Activated CD4-positive, CD25-positive, alpha-beta regulatory T cell (primary cell): ENCODE measurements around the gene PTP4A2.
"Not testable (repeated sequence)": the region's sequence is repeated elsewhere in the genome, so short reads cannot be mapped to it uniquely, and the experiment has no call there.

Experiments
- DNase-seq, 4 experiments: peaks; one replicate each; lab custom pipeline; 2025; lab: John Stamatoyannopoulos, UW

The PTP4A2 gene

DNA sequence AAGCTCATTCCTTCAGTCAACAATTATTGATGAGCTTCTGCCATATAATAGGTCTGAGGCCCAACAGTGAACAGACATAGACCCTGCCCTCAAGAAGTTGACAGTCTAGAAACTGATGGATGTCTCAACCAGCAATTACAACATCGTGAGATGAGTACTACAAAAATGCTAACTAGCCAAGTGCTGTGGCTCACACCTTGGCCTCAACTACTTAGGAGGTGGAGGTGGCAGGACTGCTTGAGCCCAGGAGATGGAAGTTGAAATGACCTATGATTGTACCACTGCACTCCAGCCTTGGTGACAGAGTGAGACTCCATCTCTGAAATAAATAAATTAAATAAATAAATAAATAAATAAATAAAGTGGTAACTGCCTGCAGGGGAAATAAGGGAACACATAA lies 11.7 kb upstream of the PTP4A2 start:
- no peak for DNase-seq

DNA sequence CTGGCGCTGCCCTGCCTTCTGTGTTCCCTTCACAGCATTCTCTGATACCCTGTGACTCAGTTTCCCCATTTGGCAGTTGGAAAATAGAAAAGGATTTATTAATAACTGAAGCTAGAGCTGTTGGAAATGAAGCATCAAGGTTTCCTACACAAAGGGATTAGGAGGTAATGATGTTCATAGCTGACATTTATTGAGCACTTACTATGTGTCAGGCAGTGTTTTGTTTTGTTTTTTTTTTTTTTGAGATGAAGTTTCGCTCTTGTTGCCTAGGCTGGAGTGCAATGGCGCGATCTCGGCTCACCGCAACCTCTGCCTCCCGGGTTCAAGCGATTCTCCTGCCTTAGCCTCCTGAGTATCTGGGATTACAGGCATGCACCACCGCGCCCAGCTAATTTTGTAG lies 7.5 kb upstream of the PTP4A2 start:
- not testable (repeated sequence) for DNase-seq

DNA sequence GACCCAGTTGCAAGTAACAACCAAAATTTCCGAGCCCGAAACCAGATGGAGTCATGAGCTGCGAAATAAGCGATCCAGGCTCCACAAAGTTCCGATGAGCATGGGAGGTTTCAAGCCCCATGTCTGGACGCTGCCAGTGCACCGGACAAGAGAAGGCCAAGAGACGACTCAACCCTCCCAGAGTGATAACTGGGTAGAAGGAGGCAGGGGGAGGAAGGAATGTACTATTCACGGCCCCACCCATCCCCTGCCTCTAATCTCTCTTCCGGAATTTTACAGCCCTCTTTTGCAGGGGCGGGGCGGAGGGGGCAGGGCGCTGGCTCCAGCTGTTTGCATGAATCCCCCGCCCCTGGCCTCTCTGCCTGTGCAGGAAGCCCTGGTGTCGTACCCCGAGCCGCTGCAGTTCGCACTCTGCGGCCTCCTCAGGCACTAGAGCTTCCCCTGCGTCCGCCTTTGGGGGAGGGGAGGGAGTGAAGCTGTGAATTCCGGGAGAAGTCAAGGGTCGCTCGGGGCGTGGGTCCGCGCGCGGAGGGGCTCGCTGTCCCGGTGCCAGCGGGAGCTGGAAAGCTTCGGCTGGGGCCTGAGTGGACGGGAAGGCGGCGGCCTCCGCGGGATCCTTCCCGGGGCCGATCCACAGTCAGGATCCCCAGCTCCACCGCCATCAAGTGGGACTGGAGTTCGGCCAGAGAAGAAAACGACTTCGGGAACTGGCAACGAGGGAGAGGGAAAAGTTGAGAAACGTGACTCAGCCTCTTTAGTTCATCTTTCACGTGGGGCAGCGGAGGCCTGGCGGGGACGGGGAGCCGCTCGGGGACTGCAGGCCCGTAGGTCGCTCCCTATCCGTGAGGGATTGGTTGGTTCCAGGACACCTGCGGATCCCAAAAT lies 6.3 kb upstream of the PTP4A2 start:
- DNase-seq, result peak; percentile 22 to 78 (median 48)

DNA sequence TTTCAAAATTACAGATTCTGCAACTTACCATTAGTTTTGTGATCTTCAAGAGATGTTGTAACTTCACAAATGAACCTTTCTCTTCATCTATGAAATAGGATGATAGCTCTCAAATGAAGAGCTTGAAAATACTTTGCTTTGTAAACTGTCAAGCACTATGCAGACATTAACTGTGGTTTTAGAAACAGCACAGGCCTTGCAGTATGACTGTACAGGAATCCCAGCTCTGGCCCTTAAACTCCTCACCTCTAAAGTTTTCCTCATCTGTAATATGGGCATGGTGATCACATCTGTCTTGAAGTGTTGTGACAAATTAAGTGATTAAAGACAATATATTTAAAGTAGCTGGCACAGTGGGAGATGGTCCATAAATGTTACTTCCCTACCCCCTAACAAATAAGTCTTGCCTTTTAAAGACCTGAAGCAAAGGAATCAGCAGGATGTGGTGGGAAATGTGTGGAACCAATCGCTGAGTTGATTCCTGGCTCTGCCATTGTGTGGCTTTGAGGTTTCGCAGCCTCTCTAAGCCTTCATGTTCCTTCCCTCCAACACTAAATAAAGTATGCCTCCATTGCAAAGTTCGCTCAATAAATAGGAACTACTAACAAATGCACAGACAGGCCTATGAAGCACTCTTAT lies 5.5 kb upstream of the PTP4A2 start:
- DNase-seq, result no peak

DNA sequence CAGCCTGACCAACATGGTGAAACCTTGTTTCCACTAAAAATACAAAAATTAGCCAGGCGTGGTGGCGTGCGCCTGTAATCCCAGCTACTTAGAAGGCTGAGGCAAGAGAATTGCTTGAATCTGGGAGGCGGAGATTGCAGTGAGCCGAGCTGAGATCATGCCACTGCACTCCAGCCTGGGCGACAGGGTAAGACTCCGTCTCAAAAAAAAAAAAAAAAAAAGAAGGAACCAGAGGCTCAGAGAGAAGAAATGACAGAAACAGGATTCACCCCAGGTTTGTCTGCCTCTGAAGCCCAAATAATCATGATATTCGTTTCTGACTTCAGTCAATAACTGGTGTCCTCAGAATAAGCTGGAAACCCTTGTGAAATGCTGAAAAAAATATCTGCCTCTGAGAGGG lies 3.9 kb upstream of the PTP4A2 start:
- DNase-seq, result not testable (repeated sequence)

DNA sequence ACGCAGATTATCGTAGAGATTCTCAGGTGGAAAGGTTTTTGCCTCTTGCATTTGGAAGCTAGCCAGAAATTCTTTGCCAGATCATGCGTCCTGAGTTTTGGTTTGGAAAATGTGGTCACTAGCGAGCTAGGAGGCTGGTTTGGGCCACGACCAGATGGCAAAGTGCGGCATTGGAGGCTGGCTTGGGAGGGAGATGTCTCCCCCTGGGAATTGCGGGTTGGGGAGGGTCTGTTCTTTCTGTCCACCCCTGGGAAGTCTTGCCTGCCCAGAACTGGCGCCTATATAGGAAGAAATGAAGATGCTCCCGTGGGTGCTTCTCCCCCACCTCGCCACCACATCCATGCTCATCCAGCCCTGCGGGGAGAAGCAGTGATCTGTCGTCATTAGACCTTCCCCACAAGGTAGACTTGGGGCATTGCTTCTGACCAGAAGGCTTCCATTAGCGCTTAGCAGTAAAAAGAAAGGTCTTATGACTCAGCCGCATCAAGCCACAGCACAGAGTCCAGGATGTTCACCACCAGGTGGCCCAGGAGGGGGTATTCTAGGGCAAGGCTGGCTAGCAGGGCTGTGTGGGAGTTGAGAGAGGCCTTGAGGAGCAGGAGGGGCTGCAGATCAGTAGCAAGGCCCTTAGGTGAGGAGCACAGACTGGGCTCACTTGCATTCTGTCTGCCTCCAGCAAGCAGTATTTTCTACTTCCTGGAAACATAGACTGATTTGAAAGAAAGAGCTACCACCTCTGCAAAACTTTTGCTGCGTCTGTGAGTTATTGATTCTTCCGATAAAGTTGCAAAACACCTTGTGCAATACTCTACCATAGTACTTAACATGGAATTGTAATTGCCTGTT lies 1.5 kb upstream of the PTP4A2 start:
- DNase-seq, result peak; percentile 41 to 62 (median 55)

DNA sequence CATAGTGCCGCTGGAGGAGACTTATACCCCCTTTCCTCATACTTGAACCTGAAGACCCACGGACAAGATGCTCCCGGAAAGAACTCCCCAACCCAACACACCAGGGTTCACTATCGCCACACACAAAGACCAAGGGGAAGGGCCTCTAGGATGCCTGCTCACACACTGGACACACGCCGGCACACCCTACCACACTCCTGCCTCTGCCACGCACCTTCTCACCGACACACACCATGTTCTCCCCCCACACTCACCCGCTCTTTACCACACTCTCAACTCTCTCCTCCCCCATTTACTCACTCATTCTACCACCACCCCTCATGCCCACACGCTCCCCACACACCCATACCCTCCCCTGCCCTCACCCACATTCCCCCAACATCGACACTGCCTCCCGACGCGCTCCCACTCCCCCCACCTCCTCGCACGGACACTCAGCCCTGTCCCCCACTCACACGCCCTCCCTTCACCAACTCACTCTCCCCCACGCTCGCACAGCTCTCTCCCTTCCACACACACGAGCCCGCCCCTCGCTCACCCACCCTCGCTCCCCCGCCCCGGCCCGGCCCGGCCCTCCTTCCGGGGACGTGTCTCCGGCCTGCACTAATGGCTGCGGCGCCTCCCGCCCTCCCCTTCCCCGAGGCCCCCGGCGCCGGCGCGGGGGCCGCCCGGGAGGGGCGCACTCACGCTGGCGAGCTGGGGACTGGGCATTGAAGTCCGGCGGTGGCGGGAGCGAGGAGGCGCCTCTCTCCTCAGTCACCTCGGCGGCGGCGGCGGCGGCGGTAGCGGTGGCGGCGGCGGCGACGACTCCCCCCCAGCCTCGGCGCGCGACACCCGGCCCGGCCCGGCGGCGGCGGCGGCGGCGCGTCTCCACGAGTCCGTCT lies 626 bp downstream of the PTP4A2 start:
- peak; percentile 54 to 76 (median 64) for DNase-seq

DNA sequence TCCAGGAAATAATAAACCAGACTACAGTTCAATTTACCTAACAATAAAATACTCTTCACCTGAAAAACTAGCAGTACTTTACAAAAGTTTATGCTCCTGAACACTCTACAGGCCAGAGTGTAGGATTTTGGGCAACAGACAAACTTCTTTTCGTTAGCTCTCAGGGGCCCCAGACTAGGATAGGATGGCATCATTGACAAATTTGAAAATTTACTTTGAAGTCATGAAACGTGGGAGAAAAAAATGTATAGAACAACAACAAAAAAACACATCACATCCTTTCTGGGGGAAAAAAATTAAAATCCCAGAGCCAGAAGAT lies 1.2 kb downstream of the PTP4A2 start:
- no peak for DNase-seq

DNA sequence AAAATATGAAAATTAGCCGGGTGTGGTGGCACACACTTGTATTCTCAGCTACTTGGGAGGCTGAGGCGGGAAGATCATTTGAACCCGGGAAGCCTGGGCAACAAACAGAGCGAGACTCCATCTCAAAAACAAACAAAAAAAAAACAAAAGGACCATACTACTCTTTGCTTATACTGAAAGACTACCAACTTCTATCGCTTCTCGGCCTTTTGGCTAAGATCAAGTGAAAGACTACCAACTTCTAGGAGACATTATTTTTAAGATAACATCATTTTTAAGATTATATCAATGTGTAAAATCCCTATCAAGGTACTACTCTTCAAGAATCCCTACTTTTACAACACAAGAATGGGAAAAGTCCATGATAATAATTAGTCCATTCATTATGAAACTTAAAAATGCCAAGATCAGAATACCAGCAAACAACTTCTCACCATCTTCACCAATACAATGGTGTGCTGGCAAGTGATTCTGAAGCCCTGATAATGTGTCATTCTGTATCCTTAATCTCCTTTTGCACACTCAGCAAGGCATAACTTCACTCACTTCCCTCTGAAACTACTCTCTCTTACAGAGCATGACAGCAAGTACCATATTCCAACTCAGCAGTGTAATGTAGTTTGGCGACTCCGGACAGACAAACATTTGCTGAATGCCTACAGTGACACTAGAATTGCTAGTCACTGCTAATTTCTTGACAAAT lies 1.7 kb downstream of the PTP4A2 start:
- DNase-seq, result no peak

DNA sequence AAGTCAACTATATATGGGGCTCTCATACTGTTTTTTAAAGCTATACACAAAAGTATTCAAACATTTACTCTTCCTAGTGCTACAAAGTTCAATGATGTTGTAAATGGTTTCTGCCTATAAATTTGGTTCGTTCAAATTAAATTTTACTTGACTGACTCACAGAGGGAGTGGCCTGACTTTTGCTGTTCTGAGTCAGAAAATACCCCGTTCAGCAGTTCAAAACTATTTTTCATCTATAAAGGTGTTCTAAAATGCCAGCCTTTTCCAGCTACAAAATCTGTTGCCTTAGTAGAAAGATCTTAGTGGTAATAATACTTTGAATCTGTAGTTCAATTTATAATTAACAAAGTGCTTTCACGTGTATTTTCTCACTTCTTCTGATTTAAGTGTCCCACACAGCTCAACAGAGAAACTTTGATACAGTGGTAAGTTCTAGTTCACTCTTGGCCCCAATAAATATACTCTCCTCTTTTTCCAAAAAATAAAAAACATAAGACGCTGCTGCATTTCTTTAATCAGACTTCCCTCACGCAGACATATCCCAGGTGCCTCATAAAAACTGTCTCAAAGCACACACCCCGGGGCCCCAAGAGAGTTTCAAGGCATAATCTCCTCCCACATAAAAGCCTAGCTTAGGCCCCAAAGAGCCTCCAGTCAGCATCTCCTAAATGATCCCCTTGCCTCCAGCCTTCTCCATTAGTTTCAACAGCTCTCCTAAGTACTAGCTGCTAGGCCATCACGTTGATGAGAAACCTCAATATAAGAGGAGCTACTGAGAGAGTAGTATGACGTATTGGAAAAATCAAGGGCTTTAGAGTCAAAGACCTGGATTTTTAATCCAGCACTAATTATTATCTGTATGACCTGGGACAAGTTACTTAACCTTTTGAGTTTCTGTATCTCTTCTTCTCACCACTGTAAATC lies 3.2 kb downstream of the PTP4A2 start:
- DNase-seq, result no peak

DNA sequence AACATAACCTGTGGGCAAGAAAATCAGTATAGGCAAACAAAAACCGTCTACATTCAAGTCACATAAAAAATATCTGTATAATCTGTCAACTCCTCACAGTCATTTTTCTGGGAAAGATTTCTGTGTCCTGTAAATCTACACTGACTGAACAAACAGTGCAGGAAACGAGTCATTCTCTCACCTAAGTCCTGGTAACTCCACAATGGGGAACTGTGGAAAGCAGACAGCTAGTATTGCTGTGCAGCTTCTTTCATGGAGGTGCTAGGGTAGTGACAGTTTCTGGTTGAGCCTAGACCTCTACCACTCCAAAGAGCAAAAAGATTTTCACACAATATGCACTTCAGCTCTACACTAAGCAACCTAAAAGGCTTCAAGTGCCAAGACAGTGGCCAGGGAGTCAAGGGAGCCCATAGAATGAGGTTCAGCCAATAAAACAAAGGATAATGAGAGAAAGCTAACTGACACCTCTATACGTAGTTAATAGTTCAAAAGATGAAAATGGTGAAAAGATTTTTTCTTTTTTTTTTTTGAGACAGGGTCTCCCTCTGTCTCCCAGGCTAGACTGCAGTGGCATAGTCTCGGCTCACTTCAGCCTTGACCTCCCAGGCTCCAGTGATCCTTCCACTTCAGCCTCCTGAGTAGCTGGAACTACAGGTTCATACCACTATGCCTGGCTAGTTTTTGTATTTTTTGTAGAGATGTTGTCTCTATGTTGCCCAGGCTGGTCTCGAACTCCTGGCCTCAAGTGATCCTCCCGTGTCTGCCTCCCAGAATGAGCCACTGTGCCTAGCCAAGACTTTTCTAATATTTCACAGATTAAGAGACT lies 5.5 kb downstream of the PTP4A2 start:
- DNase-seq, result no peak

DNA sequence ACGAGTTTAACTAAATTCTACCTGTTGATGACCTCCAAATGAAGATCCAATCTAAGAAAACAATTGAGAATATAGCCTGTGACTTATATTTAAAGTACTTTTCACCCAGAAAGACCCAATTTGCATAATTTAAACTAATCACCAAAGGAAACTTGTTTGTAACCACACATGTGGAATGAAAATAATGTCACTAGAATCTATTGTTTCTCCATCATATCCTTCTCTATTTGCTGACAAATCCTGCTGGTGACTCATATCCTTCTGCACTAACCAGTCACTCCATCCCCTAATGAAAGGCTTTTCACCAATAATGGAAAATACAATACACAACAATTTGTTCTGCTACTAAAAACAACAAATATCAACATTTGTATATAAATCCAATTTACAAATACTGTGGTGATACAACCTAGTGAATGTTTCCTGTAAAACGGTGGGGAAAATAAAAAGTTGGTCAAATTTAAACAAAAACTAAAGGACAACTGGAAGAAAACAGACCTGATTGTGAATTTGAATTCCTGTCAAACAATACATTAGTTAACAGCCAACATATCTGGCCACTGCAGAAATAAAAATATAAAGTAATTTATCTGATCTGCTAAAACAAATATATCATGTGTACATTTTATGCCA lies 6.5 kb downstream of the PTP4A2 start:
- DNase-seq, result no peak

DNA sequence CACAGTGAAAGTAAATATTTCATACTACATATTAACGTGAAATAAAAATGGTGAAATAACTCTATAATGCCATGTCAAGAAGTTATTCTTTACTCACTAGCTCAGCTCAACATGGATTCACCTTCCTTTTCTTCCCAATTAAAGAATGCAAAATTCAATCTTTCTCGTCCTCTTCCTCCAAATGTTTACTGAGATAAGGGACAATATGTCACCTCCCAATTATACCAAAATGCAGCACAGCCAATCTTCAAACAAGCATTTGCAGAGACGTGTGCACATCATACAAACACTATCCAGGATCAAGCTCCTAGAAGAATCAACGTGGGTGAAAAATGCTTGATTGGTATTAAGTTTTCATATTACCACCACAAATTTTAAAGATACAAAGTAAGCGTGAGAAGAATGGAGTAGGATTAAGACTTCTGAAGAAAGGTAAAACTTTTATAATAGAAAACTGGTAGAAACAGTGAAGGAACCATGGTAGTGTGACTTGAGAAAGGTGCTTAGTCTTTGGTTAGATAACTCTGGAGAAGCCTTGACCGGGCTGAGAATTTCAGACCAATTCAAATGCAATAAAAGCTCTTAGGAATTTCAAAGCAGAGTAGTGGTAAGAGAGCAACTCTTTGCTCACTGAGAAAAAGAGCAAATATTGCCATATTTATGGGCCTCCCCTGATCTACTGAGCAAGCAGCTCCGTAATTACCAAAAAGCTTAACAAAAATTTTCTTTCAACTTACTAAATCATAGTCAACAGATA lies 7.2 kb downstream of the PTP4A2 start:
- DNase-seq, result no peak

DNA sequence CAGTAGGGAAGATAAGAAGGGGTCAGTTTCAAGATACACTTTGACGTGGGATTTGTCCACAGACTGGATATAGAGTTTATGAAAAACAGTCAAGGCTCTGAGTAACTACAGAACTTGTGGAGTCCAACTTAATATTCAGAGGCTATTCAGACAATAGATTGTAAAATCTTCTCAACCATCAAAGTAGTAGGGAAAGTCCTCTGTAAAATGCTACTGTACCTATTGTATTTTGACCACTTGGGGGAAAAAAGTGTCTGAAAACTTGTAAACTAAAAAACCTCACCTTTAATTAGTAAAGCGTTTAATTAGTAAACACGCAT lies 10.5 kb downstream of the PTP4A2 start:
- DNase-seq, result no peak

DNA sequence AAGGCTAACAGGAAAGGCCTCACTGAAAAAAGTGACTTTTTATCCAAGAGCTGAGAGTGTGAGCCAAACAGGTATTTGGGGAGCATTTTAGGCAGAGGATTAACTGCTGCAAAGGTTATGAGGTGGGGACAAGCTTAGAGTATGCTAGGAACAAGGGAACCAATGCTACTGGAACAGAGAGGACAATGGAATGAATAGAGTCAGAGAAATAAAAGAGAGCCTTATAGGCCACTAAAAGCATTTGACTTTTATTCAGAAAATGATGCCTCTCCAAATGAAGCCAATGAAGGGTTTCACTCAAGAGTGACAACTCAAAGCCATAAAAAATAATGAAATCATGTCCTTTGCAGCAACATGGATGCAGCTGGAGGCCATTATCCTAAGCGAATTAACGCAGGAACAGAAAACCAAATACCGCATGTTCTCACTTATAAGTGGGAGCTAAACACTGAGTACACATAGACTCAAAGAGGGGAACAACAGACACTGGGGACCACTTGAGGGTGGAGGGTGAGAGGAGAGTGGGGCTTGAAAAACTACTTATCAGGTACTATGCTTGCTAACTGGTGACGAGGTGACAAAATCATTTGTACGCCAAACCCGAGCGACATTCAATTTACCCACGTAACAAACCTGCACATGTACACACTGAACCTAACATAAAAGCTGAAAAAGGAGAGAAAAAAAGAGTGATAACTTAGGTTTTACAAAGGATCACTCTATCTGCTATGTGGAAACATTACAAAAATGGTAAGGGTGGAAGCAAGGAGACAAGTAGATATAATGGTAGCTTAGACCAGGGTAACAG lies 11.1 kb downstream of the PTP4A2 start:
- DNase-seq, result no peak

DNA sequence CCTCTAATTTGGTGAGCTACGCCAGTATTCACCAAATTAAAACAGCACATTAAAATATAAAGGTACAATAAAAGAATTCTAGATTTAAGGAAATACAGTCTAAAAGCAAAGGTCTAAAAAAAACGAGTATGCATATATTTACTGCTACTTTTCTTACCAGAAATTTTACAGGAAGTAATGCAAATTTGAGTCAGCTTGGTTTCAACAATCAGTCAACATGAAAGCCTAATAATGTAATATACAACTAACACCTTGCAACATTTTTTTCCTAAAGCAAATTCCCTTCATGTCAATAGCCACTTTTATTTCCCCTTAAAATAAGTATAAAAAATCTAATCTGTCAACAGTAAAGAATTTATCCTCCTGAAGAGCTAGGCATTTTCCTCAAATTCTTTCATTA lies 11.9 kb downstream of the PTP4A2 start:
- DNase-seq, result no peak

DNA sequence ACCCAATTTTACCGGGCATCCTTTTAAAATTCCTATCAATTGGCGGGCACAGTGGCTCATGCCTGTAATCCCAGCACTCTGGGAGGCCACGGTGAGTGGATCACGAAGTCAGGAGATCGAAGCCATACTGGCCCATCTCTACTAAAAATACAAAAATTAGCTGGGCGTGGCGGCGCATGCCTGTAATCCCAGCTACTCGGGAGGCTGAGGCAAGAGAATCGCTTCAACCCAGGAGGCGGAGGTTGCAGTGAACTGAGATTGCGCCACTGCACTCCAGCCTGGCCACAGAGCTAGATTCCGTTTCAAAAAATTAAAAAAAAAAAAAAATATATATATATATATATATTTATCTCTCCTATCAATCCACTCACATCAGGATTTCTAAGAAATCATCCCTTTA lies 12.3 kb downstream of the PTP4A2 start:
- not testable (repeated sequence) for DNase-seq
